ENCODE results near the gene TYW3.
A peak's percentile ranks its signal among the peaks of the same experiment; 100 is the strongest.

The TYW3 gene

GRCh38 chr1:74697832-74698231, 35.1 kb upstream of the TYW3 start:
- Histone ChIP-seq H3K9me3 (ENCODE audit: low read depth, low read length) (no peaks in the 10 kb centered on the region), H3K9ac (ENCODE audit: insufficient read length) (no peak overlapping the region), H3K4me3 (no peak overlapping the region), H3K27ac (no peak overlapping the region), H3K36me3 (ENCODE audit: insufficient read depth, low read length) (no peaks in the 10 kb centered on the region)
- TF ChIP-seq POLR2AphosphoS5 (IDR thresholded peaks at IDR 0.05; ENCODE audit: borderline replicate concordance, low read depth, low read length) (no peak), EZH2 (IDR thresholded peaks at IDR 0.05) (no peak), FOXP2 (optimal IDR thresholded peaks at IDR 0.05; ENCODE audit: control extremely low read depth, extremely low read length, insufficient read depth) (no peak)
- DNase-seq (ENCODE audit: low read depth, low spot score) = no peak

GRCh38 chr1:74699331-74699730, 33.6 kb upstream of the TYW3 start:
- TF ChIP-seq FOXP2 (optimal IDR thresholded peaks at IDR 0.05; ENCODE audit: control extremely low read depth, extremely low read length, insufficient read depth) = no peak
- TF ChIP-seq EZH2 (IDR thresholded peaks at IDR 0.05) = no peak
- TF ChIP-seq POLR2AphosphoS5 (IDR thresholded peaks at IDR 0.05; ENCODE audit: borderline replicate concordance, low read depth, low read length) = no peak
- no peak for DNase-seq (ENCODE audit: low read depth, low spot score)
- Histone ChIP-seq H3K4me3 (no peak overlapping the region), H3K9me3 (ENCODE audit: low read depth, low read length) (no peaks in the 10 kb centered on the region), H3K36me3 (ENCODE audit: insufficient read depth, low read length) (peaks cover 4% of the 10 kb centered on the region; the same call in 1 of the 2 replicates), H3K9ac (ENCODE audit: insufficient read length) (no peak overlapping the region), H3K27ac (no peak overlapping the region)

DNA sequence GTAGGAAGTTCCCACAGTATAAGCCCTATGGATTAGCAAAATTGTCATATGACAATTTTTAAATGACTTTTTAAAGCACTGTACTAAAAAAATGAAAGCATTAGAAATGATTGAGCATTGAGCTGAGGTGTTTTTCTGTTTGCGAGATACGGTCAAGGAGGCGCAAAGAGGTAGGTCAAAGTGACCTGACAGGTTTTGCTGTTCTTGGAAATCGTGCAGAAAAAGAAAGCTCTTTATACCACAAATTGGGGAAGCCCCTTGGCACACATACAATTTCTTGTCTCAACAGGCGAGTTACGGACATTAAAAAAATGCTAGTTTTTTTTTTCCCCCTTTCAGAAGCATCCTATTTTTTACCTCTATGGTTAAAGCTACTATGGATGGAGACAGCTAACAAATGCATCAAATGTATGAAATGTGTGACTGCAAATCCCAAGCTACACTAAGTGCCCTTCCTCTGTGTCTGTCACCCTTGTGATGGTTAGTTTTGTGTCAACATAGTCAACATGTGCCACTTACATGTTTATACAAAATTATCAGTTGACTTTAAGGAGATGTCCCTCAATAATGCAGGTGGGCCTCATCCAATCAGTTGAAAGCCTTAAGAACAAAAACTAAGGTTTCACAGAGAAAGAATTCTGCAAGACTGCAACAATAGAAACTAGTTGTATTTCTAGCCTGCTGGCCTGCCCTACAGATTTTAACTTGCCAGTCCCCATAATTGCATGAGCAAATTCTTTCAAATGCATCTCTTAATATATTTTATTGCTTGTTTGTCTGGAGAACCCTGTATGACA, 29.4 kb upstream of the TYW3 start:
- Histone ChIP-seq H3K9me3 (ENCODE audit: low read depth, low read length) (no peaks in the 10 kb centered on the region), H3K9ac (ENCODE audit: insufficient read length) (no peak overlapping the region), H3K4me3 (no peak overlapping the region), H3K36me3 (ENCODE audit: insufficient read depth, low read length) (peaks cover 18% of the 10 kb centered on the region), H3K27ac (no peak overlapping the region)
- TF ChIP-seq FOXP2 (optimal IDR thresholded peaks at IDR 0.05; ENCODE audit: control extremely low read depth, extremely low read length, insufficient read depth) (no peak), POLR2AphosphoS5 (IDR thresholded peaks at IDR 0.05; ENCODE audit: borderline replicate concordance, low read depth, low read length) (no peak), EZH2 (IDR thresholded peaks at IDR 0.05) (no peak)
- DNase-seq (ENCODE audit: low read depth, low spot score) = no peak

GRCh38 chr1:74712881-74713280, 20.1 kb upstream of the TYW3 start:
- no peak overlapping the region for H3K9ac ChIP-seq (ENCODE audit: insufficient read length)
- no peaks in the 10 kb centered on the region for H3K9me3 ChIP-seq (ENCODE audit: low read depth, low read length)
- peaks cover 9% of the 10 kb centered on the region for H3K36me3 ChIP-seq (ENCODE audit: insufficient read depth, low read length)
- no peak for DNase-seq (ENCODE audit: low read depth, low spot score)
- TF ChIP-seq FOXP2 (optimal IDR thresholded peaks at IDR 0.05; ENCODE audit: control extremely low read depth, extremely low read length, insufficient read depth) (no peak), POLR2AphosphoS5 (IDR thresholded peaks at IDR 0.05; ENCODE audit: borderline replicate concordance, low read depth, low read length) (no peak), EZH2 (IDR thresholded peaks at IDR 0.05) (no peak)
- no peak overlapping the region for H3K4me3 ChIP-seq
- H3K27ac ChIP-seq = no peak overlapping the region

DNA sequence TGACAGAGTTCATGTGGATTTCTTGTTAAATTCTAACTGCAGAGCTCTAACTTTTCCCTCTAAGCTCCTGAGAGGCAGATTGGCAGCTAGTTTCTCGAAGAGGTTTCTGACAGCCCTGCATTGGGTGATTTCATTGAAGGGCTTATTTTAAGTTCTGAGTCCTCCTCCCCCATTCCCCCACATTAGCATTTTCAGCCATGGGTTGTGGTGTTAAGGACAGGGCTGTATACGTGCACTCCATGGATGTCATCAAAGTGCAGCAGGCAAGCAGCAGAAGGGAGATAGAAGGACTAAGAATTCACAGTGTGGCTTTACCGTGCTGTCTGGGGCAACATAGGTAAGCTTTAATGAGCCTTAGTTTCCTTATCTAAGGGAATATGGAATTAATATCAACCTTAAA, 19.1 kb upstream of the TYW3 start:
- H3K27ac ChIP-seq = no peak overlapping the region
- TF ChIP-seq POLR2AphosphoS5 (IDR thresholded peaks at IDR 0.05; ENCODE audit: borderline replicate concordance, low read depth, low read length) (no peak), FOXP2 (optimal IDR thresholded peaks at IDR 0.05; ENCODE audit: control extremely low read depth, extremely low read length, insufficient read depth) (no peak), EZH2 (IDR thresholded peaks at IDR 0.05) (no peak)
- DNase-seq (ENCODE audit: low read depth, low spot score) = no peak

GRCh38 chr1:74714429-74715235, 18.3 kb upstream of the TYW3 start:
- Histone ChIP-seq H3K4me3 (no peak overlapping the region), H3K36me3 (ENCODE audit: insufficient read depth, low read length) (peaks cover 17% of the 10 kb centered on the region), H3K27ac (peak overlapping the region; percentile 48; the same call in 1 of the 2 replicates), H3K9me3 (ENCODE audit: low read depth, low read length) (no peaks in the 10 kb centered on the region), H3K9ac (ENCODE audit: insufficient read length) (peak overlapping the region; percentile 29)
- DNase-seq (ENCODE audit: low read depth, low spot score) = no peak
- no peak for TF ChIP-seq POLR2AphosphoS5 (IDR thresholded peaks at IDR 0.05; ENCODE audit: borderline replicate concordance, low read depth, low read length)
- no peak for TF ChIP-seq EZH2 (IDR thresholded peaks at IDR 0.05)
- TF ChIP-seq FOXP2 (optimal IDR thresholded peaks at IDR 0.05; ENCODE audit: control extremely low read depth, extremely low read length, insufficient read depth) = no peak

More for the DNA sequence above, 19.1 kb upstream of the TYW3 start:
- Histone ChIP-seq H3K36me3 (ENCODE audit: insufficient read depth, low read length) (peaks cover 13% of the 10 kb centered on the region), H3K4me3 (no peak overlapping the region), H3K9ac (ENCODE audit: insufficient read length) (no peak overlapping the region), H3K9me3 (ENCODE audit: low read depth, low read length) (no peaks in the 10 kb centered on the region)

DNA sequence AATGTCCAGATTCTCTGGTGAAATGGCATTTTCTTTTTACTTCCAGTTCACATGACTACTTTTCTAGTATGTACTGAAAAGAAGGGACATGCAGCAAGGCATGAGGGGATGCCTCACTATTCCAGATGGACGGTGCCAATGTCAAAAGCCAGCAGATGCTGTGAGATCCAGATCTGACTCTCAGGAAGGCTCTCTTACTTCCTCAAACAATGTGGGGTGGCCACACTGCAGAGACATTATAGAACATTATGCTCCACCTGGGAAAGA, 17.8 kb upstream of the TYW3 start:
- Histone ChIP-seq H3K9me3 (ENCODE audit: low read depth, low read length) (no peaks in the 10 kb centered on the region), H3K27ac (peak overlapping the region; percentile 48; the same call in 1 of the 2 replicates), H3K4me3 (no peak overlapping the region), H3K9ac (ENCODE audit: insufficient read length) (no peak overlapping the region), H3K36me3 (ENCODE audit: insufficient read depth, low read length) (peaks cover 21% of the 10 kb centered on the region)
- TF ChIP-seq EZH2 (IDR thresholded peaks at IDR 0.05) (no peak), FOXP2 (optimal IDR thresholded peaks at IDR 0.05; ENCODE audit: control extremely low read depth, extremely low read length, insufficient read depth) (no peak), POLR2AphosphoS5 (IDR thresholded peaks at IDR 0.05; ENCODE audit: borderline replicate concordance, low read depth, low read length) (no peak)
- DNase-seq (ENCODE audit: low read depth, low spot score) = no peak

DNA sequence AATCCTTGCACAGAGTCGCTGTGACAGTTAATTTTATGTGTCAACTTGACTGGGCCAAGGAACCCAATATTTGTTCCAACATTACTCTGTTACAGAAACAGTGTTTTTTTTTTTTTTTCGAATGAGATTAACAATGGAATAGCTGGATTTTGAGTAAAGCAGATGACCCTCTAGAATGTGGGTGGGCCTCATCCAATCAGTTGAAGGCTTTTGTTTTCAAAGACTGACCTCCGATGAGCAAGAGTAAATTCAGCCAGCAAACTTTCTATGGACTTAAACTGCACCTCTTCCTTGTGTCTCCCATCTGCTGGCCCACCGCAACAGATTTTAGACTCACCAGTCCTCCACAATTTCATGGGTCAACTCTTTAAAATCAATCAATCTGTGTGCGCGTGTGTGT, 17.1 kb upstream of the TYW3 start:
- H3K9ac ChIP-seq (ENCODE audit: insufficient read length) = no peak overlapping the region
- H3K36me3 ChIP-seq (ENCODE audit: insufficient read depth, low read length) = peaks cover 26% of the 10 kb centered on the region
- TF ChIP-seq EZH2 (IDR thresholded peaks at IDR 0.05) (no peak), POLR2AphosphoS5 (IDR thresholded peaks at IDR 0.05; ENCODE audit: borderline replicate concordance, low read depth, low read length) (no peak), FOXP2 (optimal IDR thresholded peaks at IDR 0.05; ENCODE audit: control extremely low read depth, extremely low read length, insufficient read depth) (no peak)
- H3K9me3 ChIP-seq (ENCODE audit: low read depth, low read length) = no peaks in the 10 kb centered on the region
- H3K4me3 ChIP-seq = no peak overlapping the region
- no peak overlapping the region for H3K27ac ChIP-seq
- no peak for DNase-seq (ENCODE audit: low read depth, low spot score)

All from SK-N-MC (cell line).